ENCODE data around the gene MAST4.

- TF ChIP-seq CTCF (IDR thresholded peaks at IDR 0.05) (no peak), EZH2 (IDR thresholded peaks at IDR 0.05; ENCODE audit: borderline replicate concordance, insufficient read depth, low read depth, low read length, poor library complexity, severe bottlenecking) (no peak)
These were observed 121.5 kb downstream of the MAST4 start for GRCh38 chr5:66717455-66718373.

Data from B cell (primary cell).